IPS-11a (cell line): ENCODE measurements around the gene NLGN3.
A peak's percentile ranks its signal among the peaks of the same experiment; 100 is the strongest.
"Not testable (repeated sequence)": the region's sequence is repeated elsewhere in the genome, so short reads cannot be mapped to it uniquely, and the experiment has no call there.

ENCODE experiments used
- H3K4me3 ChIP-seq: one replicate; pipeline ENCODE4 v1.5.1; 2013; ENCODE audit warnings: low read depth, low read length, control low read depth

The NLGN3 gene

DNA sequence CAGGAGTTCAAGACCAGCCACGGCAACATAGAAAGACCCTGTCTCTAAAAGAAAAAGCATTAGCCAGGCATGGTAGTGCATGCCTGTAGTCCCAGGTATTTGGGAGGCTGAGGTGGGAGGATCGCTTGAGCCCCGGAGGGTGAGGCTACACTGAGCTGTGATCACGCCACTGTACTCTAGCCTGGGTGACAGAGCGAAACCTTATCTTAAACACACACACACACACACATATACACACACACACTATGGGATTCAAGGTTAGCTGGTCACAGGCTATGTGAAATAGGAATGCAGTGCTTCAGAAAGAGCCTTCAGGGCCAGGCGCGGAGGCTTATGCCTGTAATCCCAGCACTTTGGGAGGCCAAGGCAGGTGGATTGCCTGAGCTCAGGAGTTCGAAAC, 23.5 kb downstream of the NLGN3 start:
- H3K4me3 ChIP-seq, result no peak overlapping the region

DNA sequence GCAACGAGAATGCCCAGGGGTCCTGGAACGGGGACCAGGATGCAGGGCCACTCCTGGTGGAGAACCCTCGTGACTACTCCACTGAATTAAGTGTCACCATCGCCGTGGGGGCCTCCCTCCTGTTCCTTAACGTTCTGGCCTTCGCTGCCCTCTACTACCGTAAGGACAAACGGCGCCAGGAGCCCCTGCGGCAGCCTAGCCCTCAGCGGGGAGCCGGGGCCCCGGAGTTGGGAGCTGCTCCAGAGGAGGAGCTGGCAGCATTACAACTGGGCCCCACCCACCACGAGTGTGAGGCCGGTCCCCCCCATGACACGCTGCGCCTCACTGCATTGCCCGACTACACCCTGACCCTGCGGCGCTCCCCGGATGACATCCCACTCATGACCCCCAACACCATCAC, 24.9 kb downstream of the NLGN3 start:
- no peak overlapping the region for H3K4me3 ChIP-seq

DNA sequence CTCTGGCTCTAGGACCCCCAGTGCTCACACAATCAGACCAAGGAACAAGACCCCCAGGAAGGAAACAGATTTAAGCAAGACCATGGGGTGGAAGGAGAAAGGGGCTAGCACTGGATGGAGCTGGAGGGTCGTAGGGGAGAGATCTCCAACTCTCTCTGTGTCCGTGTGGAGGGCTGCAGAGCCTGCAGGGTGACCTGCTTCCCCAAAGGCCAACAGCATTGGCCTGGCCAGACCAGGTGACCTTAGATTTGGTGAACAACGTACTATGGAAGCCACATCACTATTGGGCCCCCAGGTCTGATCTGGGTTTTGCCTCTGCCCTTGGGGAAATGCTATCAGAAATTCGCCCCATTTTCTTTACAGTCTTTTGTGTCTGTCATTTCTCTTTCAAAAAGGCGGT, 26.0 kb downstream of the NLGN3 start:
- no peak overlapping the region for H3K4me3 ChIP-seq

DNA sequence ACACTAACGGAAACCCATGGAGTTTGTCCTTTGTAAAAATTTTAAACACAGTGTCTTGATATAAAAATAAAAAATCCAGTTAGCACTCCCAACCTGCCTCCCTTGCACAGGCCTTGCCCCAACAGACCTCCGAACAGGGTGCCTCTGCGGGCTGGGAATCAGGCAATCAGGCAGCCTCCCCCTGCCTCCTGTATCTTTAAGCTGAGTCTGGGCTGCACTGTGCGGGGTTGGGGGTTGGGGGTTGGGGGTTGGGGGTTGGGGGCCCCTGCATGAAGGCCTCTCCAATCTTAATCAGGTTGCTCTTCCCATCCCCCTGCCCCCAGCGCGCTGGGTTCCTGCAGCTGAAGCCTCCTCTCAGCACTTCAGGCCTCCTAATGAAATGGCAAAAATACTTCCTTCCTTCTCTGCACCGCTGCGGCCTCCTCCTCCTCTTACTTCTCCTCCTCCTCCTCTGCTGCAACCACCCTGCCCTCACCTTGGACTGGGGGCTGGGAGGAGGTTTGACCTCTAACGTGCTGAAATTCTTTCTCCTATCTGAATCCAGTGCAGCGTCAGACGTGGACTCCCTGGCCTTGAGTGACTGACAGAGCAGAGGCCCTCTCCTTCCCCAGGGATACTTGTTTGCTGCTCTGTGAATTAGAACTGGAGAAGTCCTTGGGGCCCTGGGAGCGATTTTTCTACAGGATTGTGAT, 26.6 kb downstream of the NLGN3 start:
- no peak overlapping the region for H3K4me3 ChIP-seq

DNA sequence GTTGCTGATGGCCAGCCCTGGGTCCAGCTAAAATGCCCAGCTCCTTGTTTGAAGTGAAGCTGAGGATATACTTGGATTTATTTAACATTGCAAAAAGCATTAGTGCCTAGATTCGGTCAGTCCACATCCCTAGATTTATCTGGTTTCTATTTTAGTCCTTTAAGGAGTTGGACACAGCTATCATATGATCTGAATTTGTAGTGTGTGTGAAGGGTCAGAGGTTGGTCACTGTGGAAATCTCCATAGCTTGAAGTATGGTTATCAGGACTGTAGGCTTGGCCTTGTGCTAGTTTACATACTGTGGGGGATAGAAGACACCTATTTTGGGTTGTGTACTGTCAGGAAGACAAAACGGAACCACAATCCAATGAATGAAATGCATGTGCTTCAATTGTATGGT, 28.8 kb downstream of the NLGN3 start:
- no peak overlapping the region for H3K4me3 ChIP-seq

DNA sequence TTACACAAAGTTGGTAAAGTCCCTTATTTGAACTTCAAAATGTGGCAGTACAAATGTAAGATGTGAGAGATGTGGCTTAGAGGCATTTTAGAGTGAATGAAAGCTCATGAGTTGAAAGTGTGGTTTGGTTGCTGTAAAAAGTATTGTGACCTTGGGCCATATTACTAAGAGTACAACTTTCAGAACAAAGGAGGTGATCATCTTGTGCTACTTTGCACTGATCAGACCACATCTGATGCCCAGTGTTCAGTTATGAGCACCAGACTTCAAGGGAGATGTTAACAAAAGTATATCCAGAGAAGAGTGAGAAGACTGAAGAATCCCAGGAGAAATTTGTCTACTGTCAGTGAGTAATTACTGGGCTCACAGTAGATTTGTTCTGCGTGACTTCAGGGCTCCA, 30.2 kb downstream of the NLGN3 start:
- no peak overlapping the region for H3K4me3 ChIP-seq

DNA sequence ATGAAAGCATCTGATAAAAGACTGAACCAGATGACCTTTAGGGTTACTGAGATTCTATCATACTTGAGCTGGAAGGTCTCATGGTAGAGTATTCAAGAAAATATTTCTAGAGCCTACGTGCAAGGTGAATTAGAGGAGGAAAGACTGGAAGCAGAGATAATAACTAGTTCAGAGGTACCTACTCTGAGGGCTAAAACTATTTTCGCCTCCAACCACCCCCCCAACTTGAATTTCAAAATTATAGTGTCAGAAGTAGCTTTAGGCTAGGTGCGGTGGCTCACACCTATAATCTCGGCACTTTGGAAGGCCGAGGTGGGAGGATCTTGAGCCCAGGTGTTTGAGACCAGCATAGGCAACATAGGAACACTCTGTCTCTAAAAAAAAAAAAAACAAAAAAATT, 30.9 kb downstream of the NLGN3 start:
- no peak overlapping the region for H3K4me3 ChIP-seq

DNA sequence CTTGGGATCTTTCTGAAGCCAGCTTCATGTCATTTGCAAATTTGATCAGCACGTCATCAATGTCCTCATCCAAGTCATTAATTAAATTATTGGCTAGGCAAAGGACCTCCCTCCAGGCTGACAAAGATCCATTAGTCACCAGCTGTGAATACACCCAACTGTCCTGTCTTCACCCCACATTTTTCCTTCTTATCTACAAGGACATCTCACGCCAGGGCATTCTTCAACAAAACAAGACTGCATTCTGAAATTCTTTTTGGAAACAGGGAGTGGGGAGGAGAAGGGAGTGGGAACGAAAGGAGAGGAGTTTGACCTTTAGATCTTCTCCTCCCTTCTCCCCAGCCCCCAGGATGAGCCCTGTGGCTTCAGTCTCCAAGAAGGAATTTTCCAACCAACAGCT, 32.7 kb downstream of the NLGN3 start:
- no peak overlapping the region for H3K4me3 ChIP-seq

DNA sequence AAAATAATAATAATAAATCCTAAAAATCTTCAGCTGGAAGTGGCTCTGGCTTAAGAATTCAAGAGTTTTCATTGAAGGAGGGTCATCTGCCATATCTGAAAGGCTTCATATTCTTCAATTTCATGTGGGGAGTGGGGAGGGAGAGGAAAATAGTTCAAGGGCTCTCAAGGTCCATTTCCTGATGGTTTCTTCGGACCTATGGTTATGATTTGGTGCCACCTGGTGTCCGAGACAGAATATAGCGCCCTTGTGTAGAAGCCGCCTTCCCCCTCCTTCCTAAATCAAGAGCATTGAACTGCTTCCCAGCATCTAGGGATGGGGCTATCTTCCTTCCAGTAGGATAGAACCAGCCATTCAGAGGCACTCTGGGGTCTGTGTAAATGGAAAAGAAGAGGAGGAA, 34.3 kb downstream of the NLGN3 start:
- H3K4me3 ChIP-seq, result no peak overlapping the region

DNA sequence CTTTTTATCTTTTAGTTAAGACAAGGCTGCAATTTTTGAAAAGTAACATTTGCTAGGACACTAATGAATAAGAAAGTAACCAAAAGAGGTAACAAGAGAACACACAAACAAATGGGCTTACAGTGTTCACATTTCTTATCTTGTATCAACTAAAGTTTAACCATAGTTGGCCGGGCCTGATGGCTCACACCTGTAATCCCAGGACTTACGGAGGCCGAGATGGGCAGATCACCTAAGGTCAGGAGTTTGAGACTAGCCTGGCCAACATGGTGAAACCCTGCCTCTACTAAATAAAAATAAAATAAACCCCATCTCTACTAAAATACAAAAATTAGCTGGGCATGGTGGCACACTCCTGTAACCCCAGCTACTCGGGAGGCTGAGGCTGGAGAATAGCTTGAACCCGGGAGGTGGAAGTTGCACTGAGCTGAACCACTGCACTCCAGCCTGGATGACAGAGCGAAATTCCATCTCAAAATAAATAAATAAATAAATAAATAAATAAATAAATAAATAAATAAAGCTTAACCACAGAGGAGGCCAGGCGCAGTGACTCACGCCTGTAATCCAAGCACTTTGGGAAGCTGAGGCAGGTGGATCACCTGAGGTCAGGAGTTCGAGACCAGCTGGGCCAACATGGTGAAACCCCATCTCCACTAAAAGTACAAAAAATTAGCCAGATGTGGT, 36.1 kb downstream of the NLGN3 start:
- not testable (repeated sequence) for H3K4me3 ChIP-seq

DNA sequence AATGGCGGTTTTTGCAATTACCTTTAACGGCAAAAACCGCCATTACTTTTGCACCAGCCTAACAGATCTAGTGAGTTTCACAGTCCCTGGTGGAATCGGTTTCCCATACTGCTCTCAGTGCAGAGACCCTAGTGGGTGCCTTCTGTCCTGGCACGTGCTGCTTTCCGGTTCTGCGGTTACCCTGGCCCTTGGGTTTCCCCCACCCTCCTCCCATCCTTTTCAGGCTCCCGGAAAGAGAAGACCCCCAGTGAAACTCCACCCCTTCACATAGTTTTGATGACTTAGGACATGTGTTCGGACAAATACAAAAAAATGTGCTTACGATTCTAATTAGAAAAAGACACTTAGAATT, 36.9 kb downstream of the NLGN3 start:
- H3K4me3 ChIP-seq, result peak overlapping the region; percentile 35

DNA sequence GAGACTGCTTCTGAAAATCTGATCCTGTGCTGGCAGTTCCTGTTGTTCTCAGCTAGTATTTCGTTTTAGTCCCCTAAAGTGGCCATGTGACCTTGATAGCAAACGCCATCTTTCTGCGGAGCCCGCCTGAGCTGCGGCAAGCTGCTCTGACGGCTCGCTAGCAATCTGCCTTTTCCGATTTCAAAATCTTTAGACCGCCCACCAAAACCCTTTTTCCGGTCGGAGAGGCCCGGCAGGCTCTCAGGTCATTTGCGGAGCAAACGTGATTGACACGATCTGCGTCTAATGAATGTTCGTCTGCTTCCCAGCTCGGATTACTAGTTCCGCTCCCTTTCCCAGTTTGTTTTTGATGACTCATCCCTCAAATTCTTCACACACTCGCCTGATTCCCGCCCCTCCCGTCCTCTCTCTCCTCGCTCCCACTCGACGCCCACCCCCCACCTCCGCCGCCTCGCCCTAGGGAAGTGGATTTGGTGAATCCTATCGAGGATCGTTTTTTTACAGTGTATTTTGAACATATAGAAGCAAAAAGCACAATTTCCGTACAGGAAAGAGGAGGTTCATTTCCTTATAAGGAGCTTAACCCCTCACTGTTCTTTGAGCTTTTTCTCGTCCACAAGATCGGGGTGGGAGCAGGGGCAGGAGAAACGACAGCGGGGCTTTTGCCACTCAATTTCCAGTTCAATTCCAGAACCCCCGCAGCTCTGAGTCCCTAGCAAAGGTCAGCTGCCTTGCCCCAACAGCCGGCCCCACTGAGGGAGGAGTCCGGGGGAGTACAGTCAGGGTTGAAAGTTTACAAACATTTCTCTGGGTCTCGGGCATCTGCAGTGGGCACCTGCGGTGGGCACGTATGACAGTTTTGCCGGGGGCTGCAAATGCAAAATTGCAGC, 37.5 kb downstream of the NLGN3 start:
- H3K4me3 ChIP-seq, result peak overlapping the region; percentile 35

DNA sequence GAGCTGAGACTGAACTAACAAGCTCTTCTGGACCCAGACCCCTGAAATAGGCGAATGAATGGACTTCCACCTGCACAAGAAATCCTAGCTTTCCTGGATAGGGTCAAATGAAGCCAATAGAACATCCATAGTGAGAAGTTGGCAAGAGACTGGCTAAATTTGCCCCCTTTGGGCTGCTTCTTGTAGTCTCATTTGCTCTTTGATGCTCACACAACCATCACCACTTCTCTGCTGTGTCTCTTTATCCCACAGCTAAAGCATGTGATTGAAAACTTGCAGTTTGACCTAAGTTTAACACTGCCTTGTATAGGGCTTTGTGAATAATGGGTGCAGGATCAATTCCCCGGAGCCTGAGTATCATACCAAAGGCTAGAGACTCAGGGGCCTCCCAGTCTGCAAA, 38.2 kb downstream of the NLGN3 start:
- H3K4me3 ChIP-seq, result no peak overlapping the region

DNA sequence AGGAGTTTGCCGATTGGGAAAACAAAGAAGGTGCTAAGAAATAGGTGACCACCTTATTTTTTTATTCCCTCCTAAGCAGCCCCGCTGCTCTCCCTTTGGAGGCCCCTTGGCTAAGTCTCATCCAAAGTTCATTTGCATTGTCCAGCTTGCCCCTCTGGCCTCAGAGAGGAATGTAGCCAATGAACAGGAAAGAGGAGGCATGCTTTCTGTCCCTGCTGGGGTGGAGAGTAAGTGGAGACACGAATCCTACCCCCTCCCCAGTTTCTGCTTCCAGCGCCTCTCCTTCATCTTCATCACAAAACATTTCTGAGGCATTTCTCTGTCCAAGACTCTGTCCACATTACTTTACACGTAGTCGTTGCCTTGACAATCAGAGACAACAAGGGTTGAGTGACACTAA, 38.7 kb downstream of the NLGN3 start:
- no peak overlapping the region for H3K4me3 ChIP-seq

DNA sequence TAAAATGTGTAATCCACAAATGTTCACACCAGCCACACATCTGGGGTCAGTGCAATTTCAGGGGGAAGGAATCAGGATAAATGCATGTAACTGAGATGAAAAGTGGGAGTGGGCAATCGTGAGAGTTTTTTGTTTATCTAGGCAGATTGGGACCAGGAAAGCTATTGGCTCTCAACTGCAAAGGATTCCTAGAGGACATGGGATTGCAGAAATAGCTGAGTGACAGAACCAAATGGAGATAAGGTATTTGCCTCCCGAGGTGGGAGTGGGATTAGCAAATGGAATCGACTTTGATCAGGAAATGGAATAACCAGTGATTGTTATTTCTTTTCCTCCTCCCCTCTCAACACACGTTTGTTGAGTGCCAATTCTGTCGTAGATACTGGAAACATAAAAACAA, 39.5 kb downstream of the NLGN3 start:
- H3K4me3 ChIP-seq, result no peak overlapping the region

DNA sequence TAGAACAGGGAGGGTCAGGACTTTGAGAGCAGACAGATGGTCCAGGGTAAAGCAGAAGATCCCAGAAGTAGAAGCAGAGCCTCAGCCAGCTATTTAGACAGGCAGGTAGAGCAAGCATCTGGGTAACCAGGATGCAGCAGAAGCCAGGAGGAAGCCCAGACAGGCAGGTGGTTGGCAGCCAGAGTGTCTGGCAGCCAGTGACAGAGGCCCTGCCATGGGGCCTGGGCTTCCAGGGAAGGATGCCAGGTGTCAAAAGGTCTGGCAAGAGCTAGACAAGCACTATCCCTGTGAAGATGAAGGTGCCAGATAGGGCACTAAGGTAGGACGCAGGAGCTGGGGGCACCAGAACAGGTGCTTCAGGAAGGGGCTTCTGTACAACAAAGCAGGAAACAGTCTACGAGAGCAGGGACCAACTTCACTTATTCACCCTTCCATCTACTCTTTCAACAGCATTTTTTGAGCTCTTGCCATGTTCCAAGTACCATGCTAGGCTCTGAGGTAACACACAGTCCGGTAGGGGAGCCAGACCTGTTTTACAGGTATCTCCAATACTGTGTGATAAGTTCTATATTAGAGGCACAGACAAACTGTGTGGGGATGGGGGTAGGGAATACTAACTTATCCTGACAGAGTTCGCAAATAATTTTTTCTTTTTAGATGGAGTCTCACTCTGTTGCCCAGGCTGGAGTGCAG, 40.3 kb downstream of the NLGN3 start:
- no peak overlapping the region for H3K4me3 ChIP-seq

DNA sequence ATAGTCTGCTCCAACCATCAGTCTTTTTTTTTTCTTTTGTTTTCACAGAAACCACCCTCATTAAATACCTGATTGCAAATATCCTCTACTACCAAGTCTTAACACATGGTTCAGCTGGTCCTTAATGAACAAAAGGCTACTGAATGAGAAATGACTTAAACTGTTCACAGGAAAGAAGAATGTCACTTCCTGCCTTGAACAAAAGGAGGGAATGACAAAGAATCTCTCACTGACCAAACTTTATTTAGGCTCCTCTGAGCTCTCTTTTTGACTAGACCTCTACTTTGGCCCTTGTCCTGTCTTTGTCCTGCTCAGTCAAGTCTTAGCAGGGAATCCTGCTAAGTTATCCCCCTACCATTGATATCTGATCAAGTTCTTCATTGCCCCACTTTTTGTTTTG, 46.6 kb downstream of the NLGN3 start:
- H3K4me3 ChIP-seq, result no peak overlapping the region

DNA sequence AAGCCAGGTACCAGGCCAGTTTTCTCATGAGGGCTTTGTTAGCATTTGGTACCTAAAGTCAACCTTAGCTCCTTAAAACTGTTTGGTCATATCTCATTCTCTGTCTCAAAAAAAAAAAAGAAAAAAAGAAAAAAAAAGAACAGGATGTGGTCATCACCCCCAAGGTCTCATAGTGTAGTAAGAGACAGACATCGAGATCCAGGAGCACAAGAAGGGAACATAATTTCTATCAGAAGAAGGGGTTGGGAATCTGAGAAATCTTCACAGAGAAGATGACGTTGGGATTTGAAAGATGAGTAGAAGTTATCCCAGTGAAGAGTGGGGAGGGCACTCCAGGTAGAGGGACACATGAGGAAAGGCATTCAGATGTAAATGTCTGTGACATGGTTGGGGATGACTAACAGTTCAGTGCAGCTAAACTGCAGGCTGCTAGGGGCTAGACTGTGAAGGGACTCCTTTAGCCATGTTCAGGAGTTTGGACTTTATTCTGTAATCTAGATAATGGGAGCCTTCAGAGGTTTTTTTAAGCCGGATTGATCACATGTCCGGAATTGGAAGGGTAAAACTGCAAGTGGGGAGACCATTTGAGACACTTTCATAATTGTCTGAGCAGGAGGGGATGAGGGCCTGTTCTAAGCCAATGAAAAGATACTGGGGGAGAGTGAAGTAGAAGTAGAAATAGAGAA, 51.5 kb downstream of the NLGN3 start:
- no peak overlapping the region for H3K4me3 ChIP-seq

DNA sequence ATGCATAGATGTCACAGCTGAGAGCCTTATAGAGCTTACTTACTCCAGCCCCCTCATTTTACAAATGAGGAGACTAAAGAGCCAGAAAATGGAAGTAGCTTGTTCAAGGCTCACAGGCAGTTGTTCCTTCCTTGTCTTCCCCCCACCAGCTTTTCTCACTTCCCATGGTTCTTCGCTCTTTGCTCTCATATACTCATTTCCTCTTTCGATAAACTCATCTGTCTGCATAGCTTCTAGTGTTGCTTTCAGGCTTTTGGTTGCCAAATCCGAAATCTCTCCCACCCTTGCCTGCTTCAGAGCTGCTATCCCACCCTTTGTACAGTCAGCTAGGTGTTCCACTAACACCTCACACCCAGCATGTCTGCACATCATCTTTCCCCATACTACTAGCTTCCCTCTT, 53.4 kb downstream of the NLGN3 start:
- no peak overlapping the region for H3K4me3 ChIP-seq

DNA sequence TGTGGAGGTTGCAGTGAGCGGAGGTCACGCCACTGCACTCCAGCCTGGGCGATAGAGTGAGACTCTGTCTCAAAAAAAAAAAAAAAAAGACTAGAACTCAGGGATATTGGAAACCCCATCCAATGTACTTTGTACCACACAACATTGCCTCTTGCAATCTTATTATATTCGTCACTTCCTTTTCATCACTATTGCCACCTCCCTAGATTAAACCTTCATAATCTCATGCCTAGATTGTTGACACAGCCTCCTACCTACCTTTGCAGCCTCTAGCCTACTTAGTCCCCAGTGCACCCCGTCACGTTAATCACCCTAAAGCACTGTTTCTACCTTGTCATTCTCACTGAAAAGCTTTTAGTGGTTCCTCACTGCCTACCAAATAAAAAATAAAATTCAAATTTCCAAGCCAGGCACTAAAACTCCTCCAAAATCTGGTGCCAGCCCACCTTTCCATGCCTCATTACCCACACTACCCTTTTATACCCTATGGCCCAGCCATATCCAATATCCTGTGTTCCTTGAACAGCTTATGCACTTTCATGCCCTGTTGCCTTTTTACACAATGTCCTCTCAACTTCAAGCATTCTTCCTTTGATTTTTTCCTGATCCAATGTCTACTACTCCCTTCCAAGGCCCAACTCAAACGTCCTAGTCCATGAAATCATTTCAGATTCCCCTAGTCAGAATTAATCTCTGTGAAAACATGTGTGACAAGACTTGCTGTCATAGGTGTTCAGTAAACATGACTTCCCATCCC, 54.8 kb downstream of the NLGN3 start:
- H3K4me3 ChIP-seq, result no peak overlapping the region
